Measurements from ENCODE around the gene DCDC2B. TPM values are rescaled to one million over a fixed set of nuclear protein-coding genes. Genes with fewer than 3 reads are reported as not detected.

Gene DCDC2B
- total RNA-seq, 1 donor from 2014 or later, result not detected

DNA sequence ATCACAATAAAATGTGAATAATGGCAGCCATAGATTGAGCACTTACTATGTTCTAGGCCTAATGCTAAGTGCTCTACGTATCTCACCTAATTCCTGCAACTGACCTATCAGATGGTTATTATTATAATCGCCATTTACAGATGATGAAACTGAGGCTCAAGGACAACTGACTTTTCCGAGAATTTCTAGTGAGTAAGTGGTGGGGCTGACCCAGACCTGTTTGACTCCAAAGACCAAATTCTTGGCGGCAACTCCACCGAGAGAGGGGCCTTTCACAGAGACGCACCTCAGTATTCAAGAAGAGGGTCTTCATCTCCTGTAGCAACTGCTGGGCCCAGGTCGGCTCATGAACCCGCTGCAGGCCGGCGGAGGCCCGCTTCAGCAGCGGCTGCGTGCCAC is 12.7 kb downstream of the DCDC2B start:
- TF ChIP-seq, protein P1, sequence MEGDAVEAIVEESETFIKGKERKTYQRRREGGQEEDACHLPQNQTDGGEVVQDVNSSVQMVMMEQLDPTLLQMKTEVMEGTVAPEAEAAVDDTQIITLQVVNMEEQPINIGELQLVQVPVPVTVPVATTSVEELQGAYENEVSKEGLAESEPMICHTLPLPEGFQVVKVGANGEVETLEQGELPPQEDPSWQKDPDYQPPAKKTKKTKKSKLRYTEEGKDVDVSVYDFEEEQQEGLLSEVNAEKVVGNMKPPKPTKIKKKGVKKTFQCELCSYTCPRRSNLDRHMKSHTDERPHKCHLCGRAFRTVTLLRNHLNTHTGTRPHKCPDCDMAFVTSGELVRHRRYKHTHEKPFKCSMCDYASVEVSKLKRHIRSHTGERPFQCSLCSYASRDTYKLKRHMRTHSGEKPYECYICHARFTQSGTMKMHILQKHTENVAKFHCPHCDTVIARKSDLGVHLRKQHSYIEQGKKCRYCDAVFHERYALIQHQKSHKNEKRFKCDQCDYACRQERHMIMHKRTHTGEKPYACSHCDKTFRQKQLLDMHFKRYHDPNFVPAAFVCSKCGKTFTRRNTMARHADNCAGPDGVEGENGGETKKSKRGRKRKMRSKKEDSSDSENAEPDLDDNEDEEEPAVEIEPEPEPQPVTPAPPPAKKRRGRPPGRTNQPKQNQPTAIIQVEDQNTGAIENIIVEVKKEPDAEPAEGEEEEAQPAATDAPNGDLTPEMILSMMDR (IDR thresholded peaks at IDR 0.05; ENCODE audit: partially characterized antibody, unreplicated experiment), result no peak
- peaks cover 4% of the 10 kb centered on the region for H3K9me3 Mint-ChIP-seq (ENCODE audit: unreplicated experiment)
- peaks cover 2% of the 10 kb centered on the region for H3K27me3 Mint-ChIP-seq (ENCODE audit: unreplicated experiment)
- peaks cover 7% of the 10 kb centered on the region for H3K36me3 Mint-ChIP-seq (ENCODE audit: unreplicated experiment)
- peak overlapping the region; percentile 97 for H3K4me3 Mint-ChIP-seq (ENCODE audit: unreplicated experiment)
- DNase-seq, result no peak
- peaks cover 2% of the 10 kb centered on the region for H3K4me1 Mint-ChIP-seq (ENCODE audit: low read depth, unreplicated experiment)
- peak overlapping the region; percentile 83 for H3K27ac Mint-ChIP-seq (ENCODE audit: unreplicated experiment)

DNA sequence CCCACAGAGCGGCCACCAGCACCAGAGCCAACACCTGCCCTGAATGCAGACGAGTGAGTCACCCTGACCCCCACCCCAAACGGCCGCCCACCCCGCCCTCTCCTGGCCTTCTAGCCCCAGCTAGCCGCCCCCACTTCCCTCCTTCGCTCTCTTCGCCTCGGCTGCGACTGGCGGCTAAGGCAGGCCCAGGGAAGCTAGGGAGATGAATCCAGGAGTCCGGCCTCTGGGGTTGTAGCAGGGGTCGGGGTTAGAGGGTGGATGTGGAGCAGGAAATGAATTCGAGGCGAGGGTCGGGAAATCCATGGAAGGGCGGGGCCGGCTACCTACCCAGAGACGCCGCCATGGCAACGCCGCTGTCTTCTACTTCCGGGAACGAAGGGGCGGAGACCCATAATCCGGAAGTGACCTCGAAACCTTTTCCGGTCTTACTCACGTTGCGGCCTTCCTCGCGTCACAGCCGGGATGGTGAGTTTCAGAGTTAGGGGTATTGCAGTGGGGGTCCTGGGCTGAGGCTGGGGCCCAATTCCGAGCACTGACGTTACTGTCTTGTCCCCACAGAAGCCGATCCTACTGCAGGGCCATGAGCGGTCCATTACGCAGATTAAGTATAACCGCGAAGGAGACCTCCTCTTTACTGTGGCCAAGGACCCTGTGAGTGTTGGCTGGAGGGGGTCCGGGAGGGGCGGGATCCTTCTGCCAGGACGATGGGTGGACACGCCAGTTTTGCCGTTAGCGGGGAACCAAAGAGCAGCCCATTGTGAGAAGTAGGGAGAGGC is 13.3 kb downstream of the DCDC2B start, which contains the start of the genes EIF3I and TMEM234:
TSS of gene EIF3I (plus strand) at position 428 of the 776 bp plus-strand sequence. CDS start at position 463, 35 bp downstream.
TSS of gene TMEM234 (minus strand) at position 374 of the 776 bp plus-strand sequence. CDS start at position 343, 31 bp downstream.
- peaks cover 2% of the 10 kb centered on the region for H3K27me3 Mint-ChIP-seq (ENCODE audit: unreplicated experiment)
- peaks cover 4% of the 10 kb centered on the region for H3K9me3 Mint-ChIP-seq (ENCODE audit: unreplicated experiment)
- peak; percentile 90 for DNase-seq
- peaks cover 4% of the 10 kb centered on the region for H3K36me3 Mint-ChIP-seq (ENCODE audit: unreplicated experiment)
- TF ChIP-seq, protein P1 (IDR thresholded peaks at IDR 0.05; ENCODE audit: partially characterized antibody, unreplicated experiment), result no peak
- H3K4me1 Mint-ChIP-seq (ENCODE audit: low read depth, unreplicated experiment), result peaks cover 2% of the 10 kb centered on the region
- H3K27ac Mint-ChIP-seq (ENCODE audit: unreplicated experiment), result peak within 1 kb of the TSS; percentile 83
- H3K4me3 Mint-ChIP-seq (ENCODE audit: unreplicated experiment), result peak within 1 kb of the TSS; percentile 97

DNA sequence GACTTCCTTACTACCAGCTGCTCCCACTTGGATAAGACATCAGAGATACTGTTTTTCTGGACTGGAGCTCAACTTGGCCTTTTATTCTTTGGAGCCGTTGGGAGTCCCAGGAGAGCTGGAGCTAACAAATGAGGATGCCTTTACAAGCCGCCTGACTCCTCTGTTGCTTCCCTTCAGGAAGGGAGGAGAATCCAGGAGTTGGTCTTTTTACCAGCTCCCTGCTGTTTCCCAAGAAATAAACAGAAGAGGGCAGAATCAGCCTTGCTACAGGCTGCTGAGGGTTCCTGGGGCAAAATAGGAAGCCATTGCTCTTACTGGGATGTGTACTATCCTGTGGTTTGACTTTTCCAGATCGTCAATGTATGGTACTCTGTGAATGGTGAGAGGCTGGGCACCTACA is 14.8 kb downstream of the DCDC2B start:
- TF ChIP-seq, protein P1 (IDR thresholded peaks at IDR 0.05; ENCODE audit: partially characterized antibody, unreplicated experiment), result no peak
- peaks cover 4% of the 10 kb centered on the region for H3K9me3 Mint-ChIP-seq (ENCODE audit: unreplicated experiment)
- H3K4me1 Mint-ChIP-seq (ENCODE audit: low read depth, unreplicated experiment), result peaks cover 2% of the 10 kb centered on the region
- no peaks in the 10 kb centered on the region for H3K36me3 Mint-ChIP-seq (ENCODE audit: unreplicated experiment)
- no peak for DNase-seq
- peaks cover 2% of the 10 kb centered on the region for H3K27me3 Mint-ChIP-seq (ENCODE audit: unreplicated experiment)
- H3K4me3 Mint-ChIP-seq (ENCODE audit: unreplicated experiment), result peak overlapping the region; percentile 97
- H3K27ac Mint-ChIP-seq (ENCODE audit: unreplicated experiment), result no peak overlapping the region

DNA sequence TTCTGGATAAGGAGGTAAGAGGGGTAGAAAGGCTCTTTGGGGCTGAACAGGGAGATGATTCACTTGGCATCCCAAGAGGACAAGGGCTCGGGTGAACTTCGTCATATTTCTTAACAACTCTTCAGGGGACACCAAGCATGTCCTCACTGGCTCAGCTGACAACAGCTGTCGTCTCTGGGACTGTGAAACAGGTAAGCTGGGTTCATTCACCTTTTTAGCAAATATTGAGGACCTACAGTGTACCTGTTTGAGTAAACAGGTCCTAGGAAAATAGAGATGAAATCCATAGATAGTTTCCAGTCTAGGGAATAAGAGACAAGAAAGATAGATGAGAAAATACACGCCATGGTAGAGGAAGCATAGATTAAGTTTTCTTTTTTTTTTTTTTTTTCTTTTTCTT is 15.4 kb downstream of the DCDC2B start:
- Mint-ChIP-seq H3K9me3 (ENCODE audit: unreplicated experiment) (peaks cover 4% of the 10 kb centered on the region), H3K27ac (ENCODE audit: unreplicated experiment) (no peak overlapping the region), H3K4me1 (ENCODE audit: low read depth, unreplicated experiment) (peaks cover 2% of the 10 kb centered on the region), H3K36me3 (ENCODE audit: unreplicated experiment) (no peaks in the 10 kb centered on the region), H3K27me3 (ENCODE audit: unreplicated experiment) (peaks cover 2% of the 10 kb centered on the region), H3K4me3 (ENCODE audit: unreplicated experiment) (no peak overlapping the region)
- TF ChIP-seq, protein P1 (IDR thresholded peaks at IDR 0.05; ENCODE audit: partially characterized antibody, unreplicated experiment), result no peak
- DNase-seq, result no peak

DNA sequence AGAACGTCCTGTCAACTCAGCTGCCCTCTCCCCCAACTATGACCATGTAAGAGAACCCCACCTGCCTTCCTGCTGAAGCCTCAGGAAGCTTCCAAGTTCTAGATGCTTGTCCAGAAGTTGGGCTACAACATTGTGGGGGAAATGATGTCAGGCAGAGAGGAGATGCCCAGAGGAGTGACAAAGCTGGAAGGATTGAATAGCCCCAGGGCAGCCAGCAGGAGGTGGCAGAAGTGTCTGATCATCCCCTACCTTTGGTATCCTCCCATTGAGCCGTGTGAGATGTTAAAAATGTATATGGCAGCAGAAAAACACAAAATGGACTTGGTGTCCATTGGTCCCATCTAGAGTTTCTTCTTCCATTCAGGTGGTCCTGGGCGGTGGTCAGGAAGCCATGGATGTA is 19.9 kb downstream of the DCDC2B start:
- Mint-ChIP-seq H3K36me3 (ENCODE audit: unreplicated experiment) (no peaks in the 10 kb centered on the region), H3K4me1 (ENCODE audit: low read depth, unreplicated experiment) (peaks cover 5% of the 10 kb centered on the region), H3K4me3 (ENCODE audit: unreplicated experiment) (no peak overlapping the region), H3K27ac (ENCODE audit: unreplicated experiment) (no peak overlapping the region), H3K27me3 (ENCODE audit: unreplicated experiment) (no peaks in the 10 kb centered on the region), H3K9me3 (ENCODE audit: unreplicated experiment) (peaks cover 1% of the 10 kb centered on the region)
- TF ChIP-seq, protein P1 (IDR thresholded peaks at IDR 0.05; ENCODE audit: partially characterized antibody, unreplicated experiment), result no peak
- no peak for DNase-seq
